ENCODE results near the gene PTP4A2.

Gene PTP4A2

DNA sequence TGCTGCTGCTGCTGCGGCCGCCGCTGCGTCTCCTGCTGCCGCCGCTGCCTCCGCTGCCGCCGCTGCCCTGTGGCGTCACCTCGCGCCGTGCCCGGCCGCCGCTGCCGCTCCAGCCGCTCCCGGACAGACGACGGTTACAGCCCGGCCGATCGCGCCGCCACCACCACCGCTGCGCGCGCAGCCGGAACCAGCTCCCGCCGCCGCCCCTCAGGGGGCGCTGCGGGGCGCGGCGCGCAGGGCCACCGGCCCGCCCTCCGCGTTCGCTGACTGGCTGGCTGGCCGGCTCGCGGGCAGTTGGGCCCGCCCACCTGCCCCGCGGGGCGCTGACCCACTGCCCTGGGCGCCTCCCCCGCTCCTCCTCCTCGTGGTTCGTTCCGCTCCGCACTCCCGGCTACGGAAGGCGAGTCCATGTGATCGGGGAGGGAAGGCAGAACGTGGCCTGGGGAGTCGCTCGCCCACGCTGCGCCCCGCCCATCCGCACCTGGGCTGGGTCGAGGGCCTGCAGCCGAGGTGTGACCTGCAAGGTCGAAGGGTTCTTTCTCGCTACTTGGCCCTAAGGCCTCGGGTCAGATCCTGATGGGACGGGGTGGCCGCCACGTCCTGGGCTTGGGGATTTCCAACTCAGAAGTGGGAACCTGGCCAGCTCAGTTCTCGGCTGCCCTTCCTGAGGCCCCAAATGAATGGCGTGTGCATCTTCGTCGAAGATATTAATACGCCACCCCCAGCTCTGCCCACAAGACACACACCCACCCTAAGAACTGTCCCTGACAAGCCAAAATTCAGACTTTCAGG is at the start of gene PTP4A2:
PTP4A2 (minus strand) TSS at position 185 of the 792 bp plus-strand sequence. CDS start 19,303 bp downstream, outside the sequence.
- H3K36me3 ChIP-seq (ENCODE audit: control insufficient read depth, insufficient read depth, low read length, severe bottlenecking): no peaks in the 10 kb centered on the region
- peaks cover 62% of the 10 kb centered on the region for H3K4me1 ChIP-seq (ENCODE audit: control insufficient read depth, insufficient read depth, low read length)
- H3K9me3 ChIP-seq (ENCODE audit: control insufficient read depth, low read length): no peaks in the 10 kb centered on the region
- peak within 1 kb of the TSS; percentile 99 for H3K9ac ChIP-seq (ENCODE audit: low read length)
- no peaks in the 10 kb centered on the region for H3K27me3 ChIP-seq (replicated peaks; ENCODE audit: control insufficient read depth, insufficient read depth, low read length)
- peak within 1 kb of the TSS; percentile 100 for H3K4me3 ChIP-seq (ENCODE audit: low read length)
- peak; percentile 94 for DNase-seq (ENCODE audit: low read depth)

DNA sequence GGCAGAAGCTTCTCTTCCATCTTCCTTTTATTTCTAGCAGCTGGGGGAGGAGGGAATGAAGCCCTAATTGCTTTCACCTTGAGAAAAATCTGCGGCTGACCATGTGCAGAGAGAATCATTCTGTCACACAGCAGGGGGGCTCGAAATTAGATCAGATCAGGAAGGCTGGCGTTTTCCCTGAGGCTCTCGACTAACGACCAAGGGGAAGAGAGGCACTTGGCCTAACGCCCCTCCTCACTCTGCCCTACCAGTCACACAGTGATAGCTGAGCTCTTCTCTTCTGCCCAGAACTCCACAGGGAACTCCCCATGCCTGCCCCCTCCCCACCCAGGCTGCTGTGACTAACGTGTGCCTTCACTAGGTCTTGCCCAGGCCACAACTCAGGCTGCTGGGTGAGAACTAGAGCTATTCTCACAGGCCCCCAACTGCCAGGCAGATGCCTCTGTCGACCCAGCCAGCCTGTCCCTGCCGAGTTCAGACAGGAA is 49.0 kb upstream of the PTP4A2 start:
- no peak for DNase-seq (ENCODE audit: low read depth)
- no peaks in the 10 kb centered on the region for H3K36me3 ChIP-seq (ENCODE audit: control insufficient read depth, insufficient read depth, low read length, severe bottlenecking)
- no peaks in the 10 kb centered on the region for H3K27me3 ChIP-seq (replicated peaks; ENCODE audit: control insufficient read depth, insufficient read depth, low read length)
- peaks cover 24% of the 10 kb centered on the region for H3K4me1 ChIP-seq (ENCODE audit: control insufficient read depth, insufficient read depth, low read length)
- H3K9me3 ChIP-seq (ENCODE audit: control insufficient read depth, low read length): no peaks in the 10 kb centered on the region
- no peak overlapping the region for H3K4me3 ChIP-seq (ENCODE audit: low read length)
- no peak overlapping the region for H3K9ac ChIP-seq (ENCODE audit: low read length)

DNA sequence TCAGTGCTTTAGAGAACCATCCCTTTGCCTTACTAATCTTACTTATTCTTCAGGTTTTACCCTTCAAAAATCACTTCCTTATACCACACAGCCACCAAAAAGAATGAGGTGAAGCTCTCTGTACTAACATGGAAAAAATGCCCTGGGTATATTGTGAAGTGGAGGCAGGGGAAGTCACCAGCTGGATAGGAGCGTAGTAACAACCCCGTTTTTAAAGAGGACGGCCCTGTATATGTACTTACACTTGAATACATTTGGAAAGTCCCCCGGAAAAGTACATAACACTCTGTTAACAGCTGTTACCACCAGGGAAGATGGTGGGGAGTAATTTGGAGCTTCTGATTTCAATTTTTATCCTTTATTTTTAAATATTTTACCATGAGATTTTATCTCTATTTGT is 47.3 kb upstream of the PTP4A2 start:
- Histone ChIP-seq H3K36me3 (ENCODE audit: control insufficient read depth, insufficient read depth, low read length, severe bottlenecking) (no peaks in the 10 kb centered on the region), H3K9ac (ENCODE audit: low read length) (peak overlapping the region; percentile 25), H3K27me3 (replicated peaks; ENCODE audit: control insufficient read depth, insufficient read depth, low read length) (no peaks in the 10 kb centered on the region), H3K4me3 (ENCODE audit: low read length) (no peak overlapping the region), H3K4me1 (ENCODE audit: control insufficient read depth, insufficient read depth, low read length) (peaks cover 17% of the 10 kb centered on the region), H3K9me3 (ENCODE audit: control insufficient read depth, low read length) (no peaks in the 10 kb centered on the region)
- DNase-seq (ENCODE audit: low read depth): no peak

DNA sequence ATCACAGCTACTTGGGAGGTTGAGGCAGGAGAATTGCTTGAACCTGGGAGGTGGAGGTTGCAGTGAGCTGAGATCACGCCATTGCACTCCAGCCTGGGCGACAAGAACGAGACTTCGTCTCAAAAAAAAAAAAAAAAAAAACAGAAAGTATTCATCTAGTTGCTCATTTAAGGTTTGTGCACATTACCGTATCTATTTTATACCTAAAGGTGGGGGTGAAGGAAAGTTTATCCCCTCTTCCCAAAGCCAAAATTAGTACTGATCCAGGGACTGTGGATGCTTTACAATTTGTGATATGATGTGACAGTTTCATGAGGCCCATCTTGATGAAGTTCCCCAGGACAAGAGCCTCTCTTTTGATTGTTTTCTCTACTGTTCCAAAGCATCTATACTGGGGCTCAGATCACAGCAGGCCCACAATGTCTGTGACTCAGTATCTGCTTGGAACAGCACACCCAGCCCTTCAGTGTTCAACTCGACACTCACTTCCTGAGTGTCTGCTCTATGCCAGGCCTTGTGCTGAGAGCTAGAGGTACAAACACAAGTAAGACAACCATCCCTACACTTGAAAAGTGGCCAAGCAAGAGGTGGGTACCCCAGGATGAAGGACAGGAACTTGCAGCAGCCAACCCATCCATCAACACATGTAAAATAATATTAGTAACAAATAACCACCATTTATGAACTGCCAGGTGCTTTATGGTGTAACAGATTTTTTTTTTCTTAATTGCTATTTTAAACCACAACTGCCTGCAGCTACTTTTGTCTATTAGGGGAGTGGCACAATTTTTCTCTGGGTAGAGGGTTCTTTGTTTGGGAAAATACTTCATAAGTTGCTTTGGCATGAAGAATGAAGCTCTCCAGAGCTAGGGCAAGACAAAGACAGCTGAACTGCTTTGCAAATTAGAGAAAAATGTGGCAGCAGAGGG is 46.5 kb upstream of the PTP4A2 start:
- H3K9me3 ChIP-seq (ENCODE audit: control insufficient read depth, low read length): no peaks in the 10 kb centered on the region
- peaks cover 17% of the 10 kb centered on the region for H3K4me1 ChIP-seq (ENCODE audit: control insufficient read depth, insufficient read depth, low read length)
- H3K4me3 ChIP-seq (ENCODE audit: low read length): no peak overlapping the region
- H3K36me3 ChIP-seq (ENCODE audit: control insufficient read depth, insufficient read depth, low read length, severe bottlenecking): no peaks in the 10 kb centered on the region
- peak; percentile 38 for DNase-seq (ENCODE audit: low read depth)
- H3K9ac ChIP-seq (ENCODE audit: low read length): peak overlapping the region; percentile 49
- no peaks in the 10 kb centered on the region for H3K27me3 ChIP-seq (replicated peaks; ENCODE audit: control insufficient read depth, insufficient read depth, low read length)

DNA sequence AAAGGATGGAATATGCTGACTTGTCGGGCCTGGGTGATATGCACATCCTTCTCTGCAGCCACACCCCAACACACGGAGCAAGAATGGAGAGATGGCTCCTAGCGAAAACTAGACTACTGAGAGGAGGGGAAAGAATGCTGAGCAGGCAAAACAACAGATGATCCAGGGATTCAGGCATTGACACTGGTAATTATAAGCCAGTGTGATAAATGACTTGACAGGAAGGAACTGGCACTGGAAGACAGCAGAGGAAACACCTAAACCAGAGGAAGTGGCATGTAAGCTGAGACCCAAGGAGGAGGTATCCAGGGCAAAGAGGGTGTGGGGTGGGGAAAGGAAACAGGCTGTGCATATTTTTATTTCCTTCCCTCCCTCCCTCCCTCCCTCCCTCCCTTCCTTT is 43.8 kb upstream of the PTP4A2 start:
- DNase-seq (ENCODE audit: low read depth): no peak
- H3K4me1 ChIP-seq (ENCODE audit: control insufficient read depth, insufficient read depth, low read length): peaks cover 27% of the 10 kb centered on the region
- no peak overlapping the region for H3K9ac ChIP-seq (ENCODE audit: low read length)
- H3K36me3 ChIP-seq (ENCODE audit: control insufficient read depth, insufficient read depth, low read length, severe bottlenecking): no peaks in the 10 kb centered on the region
- no peak overlapping the region for H3K4me3 ChIP-seq (ENCODE audit: low read length)
- no peaks in the 10 kb centered on the region for H3K27me3 ChIP-seq (replicated peaks; ENCODE audit: control insufficient read depth, insufficient read depth, low read length)
- H3K9me3 ChIP-seq (ENCODE audit: control insufficient read depth, low read length): no peaks in the 10 kb centered on the region

DNA sequence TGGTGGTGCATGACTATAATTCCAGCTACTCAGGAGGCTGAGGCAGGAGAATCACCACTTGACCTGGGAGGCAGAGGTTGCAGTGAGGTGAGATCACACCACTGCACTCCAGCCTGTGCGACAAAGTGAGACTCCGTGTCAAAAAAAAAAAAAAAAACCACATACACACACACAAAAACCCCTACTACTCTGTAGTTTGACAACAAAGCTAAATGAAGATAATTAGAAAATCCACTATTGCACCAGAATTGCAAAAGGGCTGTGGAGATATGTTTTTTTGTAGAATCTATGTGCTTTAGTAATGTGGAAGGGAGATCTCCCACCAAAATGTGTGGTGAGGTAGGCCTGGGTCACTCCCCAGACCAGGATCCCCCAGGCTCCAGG is 43.3 kb upstream of the PTP4A2 start:
- Histone ChIP-seq H3K36me3 (ENCODE audit: control insufficient read depth, insufficient read depth, low read length, severe bottlenecking) (no peaks in the 10 kb centered on the region), H3K4me3 (ENCODE audit: low read length) (no peak overlapping the region), H3K27me3 (replicated peaks; ENCODE audit: control insufficient read depth, insufficient read depth, low read length) (no peaks in the 10 kb centered on the region), H3K9me3 (ENCODE audit: control insufficient read depth, low read length) (no peaks in the 10 kb centered on the region), H3K9ac (ENCODE audit: low read length) (no peak overlapping the region), H3K4me1 (ENCODE audit: control insufficient read depth, insufficient read depth, low read length) (peaks cover 33% of the 10 kb centered on the region)
- peak; percentile 12 for DNase-seq (ENCODE audit: low read depth)

DNA sequence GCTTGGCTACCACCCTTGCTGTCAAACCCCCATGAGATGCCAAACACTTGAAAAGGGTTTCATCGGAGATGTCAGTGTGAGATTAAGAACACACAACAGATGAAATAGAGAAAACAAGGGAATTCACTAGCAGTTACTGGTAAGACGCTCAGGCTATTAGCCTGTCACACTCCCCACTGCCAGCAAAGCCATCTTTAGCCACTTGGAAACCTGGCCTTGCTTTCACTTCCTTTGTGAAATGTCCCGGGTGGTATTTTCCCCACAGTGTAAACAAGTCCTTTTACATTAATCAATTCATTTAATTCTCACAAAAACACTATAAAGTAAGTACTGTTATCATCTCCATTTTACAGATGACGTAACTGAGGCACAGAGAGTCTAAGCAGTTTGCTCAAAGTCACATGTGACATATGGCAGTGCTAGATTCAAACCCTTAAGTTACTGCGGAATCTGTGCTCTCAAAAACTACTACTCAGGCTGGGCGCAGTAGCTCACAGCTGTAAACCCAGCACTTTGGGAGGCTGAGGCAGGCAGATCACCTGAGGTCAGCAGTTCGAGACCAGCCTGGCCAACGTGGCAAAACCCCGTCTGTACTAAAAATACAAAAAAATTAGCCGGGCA is 42.8 kb upstream of the PTP4A2 start:
- peaks cover 35% of the 10 kb centered on the region for H3K4me1 ChIP-seq (ENCODE audit: control insufficient read depth, insufficient read depth, low read length)
- no peaks in the 10 kb centered on the region for H3K36me3 ChIP-seq (ENCODE audit: control insufficient read depth, insufficient read depth, low read length, severe bottlenecking)
- H3K27me3 ChIP-seq (replicated peaks; ENCODE audit: control insufficient read depth, insufficient read depth, low read length): no peaks in the 10 kb centered on the region
- no peak overlapping the region for H3K9ac ChIP-seq (ENCODE audit: low read length)
- no peak overlapping the region for H3K4me3 ChIP-seq (ENCODE audit: low read length)
- no peak for DNase-seq (ENCODE audit: low read depth)
- H3K9me3 ChIP-seq (ENCODE audit: control insufficient read depth, low read length): no peaks in the 10 kb centered on the region

DNA sequence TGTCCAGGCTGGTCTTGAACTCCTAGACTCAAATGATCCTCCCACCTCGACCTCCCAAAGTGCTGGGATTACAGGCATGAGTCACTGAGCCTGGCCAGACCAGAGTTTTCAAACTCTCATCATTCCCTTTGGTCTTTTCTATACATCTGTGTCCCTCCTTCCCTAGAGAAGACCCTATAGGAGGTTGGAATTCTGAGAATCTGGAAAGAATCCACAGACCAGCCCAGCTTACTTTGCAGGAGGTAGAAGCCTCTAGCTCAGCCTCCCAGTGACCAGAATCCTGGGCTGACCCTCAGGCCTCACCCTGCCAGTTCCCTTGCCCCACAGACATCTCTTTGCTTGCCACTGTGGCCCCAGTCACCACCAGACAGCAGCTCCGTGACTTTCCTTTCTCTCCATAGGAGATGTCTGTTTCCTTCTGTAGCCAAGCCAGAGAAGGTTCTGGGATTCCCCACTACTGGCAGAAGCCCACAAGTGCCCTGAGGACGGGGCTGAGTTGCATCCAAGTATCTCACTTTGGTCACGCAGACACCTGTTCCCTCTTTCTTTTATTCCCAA is 40.8 kb upstream of the PTP4A2 start:
- no peaks in the 10 kb centered on the region for H3K9me3 ChIP-seq (ENCODE audit: control insufficient read depth, low read length)

DNA sequence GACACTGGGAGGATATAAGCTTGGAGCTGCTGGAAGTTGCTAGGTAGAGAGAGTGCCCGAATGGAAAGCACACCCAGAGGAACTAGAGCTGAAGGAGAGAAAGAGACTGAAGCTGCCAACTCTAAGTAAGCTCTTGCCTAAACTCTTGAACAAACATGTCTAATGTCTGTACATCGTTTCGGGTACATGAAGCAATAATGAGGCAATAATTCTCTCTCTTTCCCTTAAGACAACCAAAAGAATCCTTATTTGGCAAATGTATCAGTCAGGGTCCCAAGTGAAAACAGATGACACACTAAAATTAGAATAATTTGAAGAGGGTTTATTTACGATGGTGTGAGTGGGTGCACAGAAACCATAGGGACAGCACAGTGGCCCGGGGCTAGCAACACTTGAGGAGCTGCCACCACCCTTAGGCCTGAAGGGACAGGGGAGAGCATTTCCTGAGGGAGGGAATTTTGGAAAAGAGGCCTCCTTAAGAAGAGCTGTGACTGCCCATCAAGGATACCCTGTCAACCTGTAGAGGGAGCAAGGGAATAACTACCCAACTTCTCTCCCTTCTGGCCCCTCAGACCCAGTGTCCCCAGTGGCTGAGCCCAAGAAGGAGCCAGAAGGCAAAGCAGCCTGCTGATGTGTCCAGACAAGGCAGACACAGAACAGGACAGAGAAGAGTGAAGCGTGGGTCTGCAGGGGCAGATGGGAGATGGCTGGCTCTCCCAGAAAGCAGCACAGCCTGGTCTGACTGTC is 39.4 kb upstream of the PTP4A2 start:
- peak overlapping the region; percentile 53 for H3K4me3 ChIP-seq (ENCODE audit: low read length)
- peak; percentile 92 for DNase-seq (ENCODE audit: low read depth)
- peaks cover 27% of the 10 kb centered on the region for H3K4me1 ChIP-seq (ENCODE audit: control insufficient read depth, insufficient read depth, low read length)
- no peaks in the 10 kb centered on the region for H3K9me3 ChIP-seq (ENCODE audit: control insufficient read depth, low read length)
- H3K9ac ChIP-seq (ENCODE audit: low read length): peak overlapping the region; percentile 82
- H3K27me3 ChIP-seq (replicated peaks; ENCODE audit: control insufficient read depth, insufficient read depth, low read length): no peaks in the 10 kb centered on the region
- no peaks in the 10 kb centered on the region for H3K36me3 ChIP-seq (ENCODE audit: control insufficient read depth, insufficient read depth, low read length, severe bottlenecking)

More for the DNA sequence above, 40.8 kb upstream of the PTP4A2 start:
- no peak for DNase-seq (ENCODE audit: low read depth)
- Histone ChIP-seq H3K4me1 (ENCODE audit: control insufficient read depth, insufficient read depth, low read length) (peaks cover 27% of the 10 kb centered on the region), H3K27me3 (replicated peaks; ENCODE audit: control insufficient read depth, insufficient read depth, low read length) (no peaks in the 10 kb centered on the region), H3K4me3 (ENCODE audit: low read length) (no peak overlapping the region), H3K36me3 (ENCODE audit: control insufficient read depth, insufficient read depth, low read length, severe bottlenecking) (no peaks in the 10 kb centered on the region), H3K9ac (ENCODE audit: low read length) (no peak overlapping the region)

DNA sequence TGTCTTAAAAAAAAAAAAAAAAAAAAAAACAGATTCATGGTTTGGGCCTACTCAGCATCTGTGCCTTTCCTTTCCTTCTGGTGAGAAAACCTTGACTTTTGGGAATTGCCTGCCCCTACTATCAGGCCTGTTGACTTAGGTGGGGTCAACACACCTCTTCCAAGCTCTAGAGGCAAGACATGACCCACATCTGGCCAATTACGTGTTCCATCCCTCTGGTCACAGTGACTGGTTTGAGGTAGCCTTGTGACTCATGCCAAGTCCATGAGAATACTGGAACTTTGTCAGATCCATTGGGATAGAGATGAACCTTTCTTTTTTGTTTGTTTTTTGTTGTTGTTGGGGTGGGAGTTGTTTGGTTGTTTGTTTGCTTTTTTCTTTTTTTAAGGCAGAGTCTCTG is 38.2 kb upstream of the PTP4A2 start:
- H3K36me3 ChIP-seq (ENCODE audit: control insufficient read depth, insufficient read depth, low read length, severe bottlenecking): no peaks in the 10 kb centered on the region
- no peaks in the 10 kb centered on the region for H3K27me3 ChIP-seq (replicated peaks; ENCODE audit: control insufficient read depth, insufficient read depth, low read length)
- no peak overlapping the region for H3K9ac ChIP-seq (ENCODE audit: low read length)
- H3K9me3 ChIP-seq (ENCODE audit: control insufficient read depth, low read length): no peaks in the 10 kb centered on the region
- H3K4me1 ChIP-seq (ENCODE audit: control insufficient read depth, insufficient read depth, low read length): peaks cover 22% of the 10 kb centered on the region
- DNase-seq (ENCODE audit: low read depth): no peak
- no peak overlapping the region for H3K4me3 ChIP-seq (ENCODE audit: low read length)

Measured in adipocyte (in vitro differentiated cells).